K562 (cell line): ENCODE data around the gene HRAS. TPM values are rescaled to one million over a fixed set of nuclear protein-coding genes. Genes with fewer than 3 reads are reported as not detected.

Experiments
- ARID1B ChIP-seq: fragments of 450-650 bp; IDR thresholded peaks from 2 replicates; pipeline ENCODE4 v1.6.1; 2016; ENCODE audit warnings: antibody characterized with exemption, mild to moderate bottlenecking, inconsistent platforms
- ARID3A ChIP-seq: IDR thresholded peaks from 2 replicates; pipeline ENCODE4 v1.6.1; 2012; ENCODE audit warnings: low read depth, low read length, improper control_type of control experiment, borderline replicate concordance
- CREB1 ChIP-seq, 2 experiments: sonication (generic) in 1 of 2; formaldehyde crosslinking in 1 of 2; IDR thresholded peaks; 2 replicates each; pipeline versions ENCODE4 v1.6.1 to v1.8.0; 2012 to 2022; ENCODE audit warnings: inconsistent platforms in 1 of 2, mild to moderate bottlenecking in 1 of 2, missing genetic modification reagents in 1 of 2, moderate library complexity in 1 of 2
- HNRNPH1 ChIP-seq: fragments of 200-400 bp; formaldehyde crosslinking; optimal IDR thresholded peaks from 2 replicates; pipeline ENCODE3; 2017; ENCODE audit warnings: low read depth, mild to moderate bottlenecking, low read length, moderate library complexity
- HNRNPUL1 ChIP-seq: fragments of 200-400 bp; formaldehyde crosslinking; IDR thresholded peaks from 2 replicates; pipeline ENCODE4 v1.6.1; 2017; ENCODE audit warnings: low read length
- LEF1 ChIP-seq: fragments of 450-650 bp; IDR thresholded peaks from 2 replicates; pipeline ENCODE4 v1.6.1; 2016; ENCODE audit warnings: mild to moderate bottlenecking
- MAX ChIP-seq: sonication (generic); formaldehyde crosslinking; IDR thresholded peaks from 2 replicates; pipeline ENCODE4 v1.9.0; 2022; ENCODE audit warnings: mild to moderate bottlenecking, missing genetic modification reagents
- MEF2A ChIP-seq: IDR thresholded peaks from 2 replicates; pipeline ENCODE4 v1.6.1; 2011; ENCODE audit warnings: low read depth, mild to moderate bottlenecking, low read length, moderate library complexity; ENCODE audit not compliant: control insufficient read depth
- NR2C1 ChIP-seq, 2 experiments: fragments of 450-650 bp; IDR thresholded peaks; 2 replicates each; pipeline ENCODE4 v1.6.1; 2017; ENCODE audit warnings: mild to moderate bottlenecking in 2 of 2, antibody characterized with exemption in 1 of 2, inconsistent platforms in 1 of 2, missing compliant biosample characterization in 1 of 2, missing genetic modification characterization in 1 of 2
- RBM17 ChIP-seq: fragments of 200-400 bp; formaldehyde crosslinking; IDR thresholded peaks from 2 replicates; pipeline ENCODE4 v1.6.1; 2017; ENCODE audit warnings: low read depth, mild to moderate bottlenecking, low read length, borderline replicate concordance
- TAF7 ChIP-seq: fragments of 450-650 bp; IDR thresholded peaks from 2 replicates; pipeline ENCODE4 v1.6.1; 2016; ENCODE audit warnings: missing genetic modification characterization, missing compliant biosample characterization
- TGIF2 ChIP-seq: sonication (generic); formaldehyde crosslinking; IDR thresholded peaks from 2 replicates; pipeline ENCODE4 v1.8.1; 2022; ENCODE audit warnings: mild to moderate bottlenecking, missing genetic modification reagents, moderate library complexity
- YY1 ChIP-seq, 3 experiments: IDR thresholded peaks; 2 replicates each; pipeline ENCODE4 v1.6.1; 2011; ENCODE audit warnings: low read length in 2 of 3, mild to moderate bottlenecking in 2 of 3, moderate library complexity in 2 of 3, borderline replicate concordance in 1 of 3, control low read depth in 1 of 3, low read depth in 1 of 3; ENCODE audit not compliant: insufficient read depth in 3 of 3, insufficient replicate concordance in 2 of 3, control insufficient read depth in 1 of 3, insufficient read length in 1 of 3; ENCODE audit errors: extremely low read depth in 1 of 3
- ZBTB2 ChIP-seq: fragments of 450-650 bp; IDR thresholded peaks from 2 replicates; pipeline ENCODE4 v1.6.1; 2016; ENCODE audit warnings: antibody characterized with exemption
- ZBTB7A ChIP-seq: IDR thresholded peaks from 2 replicates; pipeline ENCODE4 v1.6.1; 2011; ENCODE audit warnings: low read depth, mild to moderate bottlenecking, low read length, moderate library complexity, borderline replicate concordance; ENCODE audit not compliant: control insufficient read depth
- ZFP91 ChIP-seq: sonication (generic); formaldehyde crosslinking; IDR thresholded peaks from 2 replicates; pipeline ENCODE4 v1.8.0; 2022; ENCODE audit warnings: mild to moderate bottlenecking, missing genetic modification reagents
- ZKSCAN1 ChIP-seq: fragments of 150-350 bp; IDR thresholded peaks from 2 replicates; pipeline ENCODE4 v1.6.1; 2016; ENCODE audit warnings: low read depth, low read length
- ZNF24 ChIP-seq: fragments of 450-650 bp; IDR thresholded peaks from 2 replicates; pipeline ENCODE4 v1.6.1; 2016
- ZNF263 ChIP-seq: sonication (generic); formaldehyde crosslinking; IDR thresholded peaks from 2 replicates; pipeline ENCODE4 v1.8.0; 2022; ENCODE audit warnings: mild to moderate bottlenecking, missing genetic modification reagents, borderline replicate concordance
- ZNF398 ChIP-seq: fragments of 250-450 bp; sonication (Bioruptor Pico); IDR thresholded peaks from 2 replicates; pipeline ENCODE4 v1.8.0; 2021; ENCODE audit warnings: moderate library complexity, mild to moderate bottlenecking, inconsistent platforms
- polyA plus RNA-seq, 8 experiments: library from polyadenylated mRNA; depleted of rRNA in 4 of 8; stranded (reverse) in 5 of 8; unstranded in 3 of 8; fragments of >200 nt; fragmentation: Nextera tagmentation in 2 of 8; fragmentation: Illumina TruSeq in 1 of 8; extraction: Ambion mirVana in 2 of 8; extraction: Trizol in 1 of 8; gene quantifications; 2 replicates each; pipeline versions ENCODE4 v1.2.1 to v1.2.3, GENCODE V29; 2011 to 2014; ENCODE audit warnings: inconsistent platforms in 1 of 8, missing spikeins in 1 of 8
- total RNA-seq, 7 experiments: library from RNA; depleted of rRNA in 6 of 7; stranded (reverse); fragments of >200 nt in 6 of 7; fragmentation: Illumina TruSeq in 2 of 7; extraction: Trizol in 2 of 7; gene quantifications; 2 replicates each; pipeline versions ENCODE4 v1.2.1 to v1.2.3, GENCODE V29; 2011 to 2021; ENCODE audit warnings: low replicate concordance in 1 of 7

Gene HRAS
- total and polyA plus RNA-seq, 9 of the 15 experiments (the other 6 are each of a cell fraction or from before 2014, with no cell fraction given), result 2.8 to 73.5 (median 29.6) TPM

GRCh38 chr11:551596-551995, 16.2 kb upstream of the HRAS start (continued):
- TF ChIP-seq ZBTB2 (no peak), ZNF263 (no peak), MAX (no peak), ZBTB7A (0 out of 2 replicates have a peak, but pooled peaks have one; percentile 56), HNRNPH1 (no peak), LEF1 (no peak), ZKSCAN1 (no peak), TGIF2 (CRISPR knock-in tag) (no peak), ARID3A (no peak), YY1 (IDR thresholded peaks at IDR 0.05; ENCODE audit: borderline replicate concordance in 1 of 3, control insufficient read depth in 1 of 3, extremely low read depth in 1 of 3, insufficient read depth in 3 of 3, insufficient read length in 1 of 3, insufficient replicate concordance in 2 of 3, low read depth in 1 of 3, low read length in 2 of 3) (no peak), NR2C1 (IDR thresholded peaks at IDR 0.05) (no peak), NR2C1 (tag; IDR thresholded peaks at IDR 0.05) (no peak), ZNF24 (no peak), TAF7 (no peak), ARID1B (peak; percentile 46; the same call in 1 of the 2 replicates), ZFP91 (CRISPR knock-in tag) (no peak), MEF2A (no peak), ZNF398 (CRISPR knock-in tag) (no peak), HNRNPUL1 (no peak), RBM17 (no peak), CREB1 (IDR thresholded peaks at IDR 0.05) (no peak), CREB1 (CRISPR knock-in tag; IDR thresholded peaks at IDR 0.05) (no peak)
